K562 (cell line): Measurements from ENCODE around the gene SPHK1. TPM values are rescaled to one million over a fixed set of nuclear protein-coding genes. Genes with fewer than 3 reads are reported as not detected.

Source experiments
- ATAC-seq: fragments of 200-7000 bp; cut with Tn5 transposase; 3 replicates; pipeline ENCODE4 v1.9.1; 2020; ENCODE audit warnings: moderate library complexity
- BruUV-seq: library from RNA; stranded (reverse); fragments of 400-500 nt; replicated peaks from 2 replicates; lab custom pipeline; 2021; lab: Mats Ljungman, UMichigan
- CTCF ChIA-PET: fragments of 300-600 bp; formaldehyde crosslinking; extraction: SDS; loops from one replicate; lab custom pipeline; 2021; ENCODE audit warnings: low intra/inter-chr PET ratio; lab: Yijun Ruan, JAX
- POLR2A ChIA-PET: fragments of 300-600, 350-650 bp; sonication (Branson Sonifier 250); formaldehyde crosslinking; extraction: SDS; loops from one replicate; lab custom pipeline; 2021; ENCODE audit warnings: antibody characterized with exemption, inconsistent platforms; lab: Yijun Ruan, JAX
- DNase-seq, 4 experiments: peaks; one replicate each; pipeline versions ENCODE4 v3.0.0 to v3.0.0-alpha.2; 2011 to 2018; ENCODE audit warnings: low spot score in 3 of 4, mixed read lengths in 3 of 4; ENCODE audit errors: extremely low read depth in 1 of 4
- FAIRE-seq: peaks from 2 replicates; lab custom pipeline; 2011; peaks lifted over from hg19 to GRCh38; lab: Jason Lieb, UNC
- H2AFZ ChIP-seq: 2 replicates; pipeline ENCODE4 v1.6.0; 2011; ENCODE audit warnings: low read depth, low read length, control low read depth, inconsistent platforms
- H3K27ac ChIP-seq: fragments of 200-600 bp; 3 replicates; pipeline ENCODE4 v1.8.0; 2011; ENCODE audit warnings: low read depth, mild to moderate bottlenecking, control low read depth, inconsistent platforms, low read length, moderate library complexity, mixed read lengths; ENCODE audit errors: extremely low read depth
- H3K27me3 ChIP-seq, 2 experiments: fragments of 300-600 bp in 1 of 2; 2 replicates in 1 of 2; 3 replicates in 1 of 2; pipeline versions ENCODE4 v1.6.0 to v1.8.0; 2011; ENCODE audit warnings: inconsistent platforms in 2 of 2, low read length in 2 of 2, mild to moderate bottlenecking in 1 of 2, mixed read lengths in 1 of 2, moderate library complexity in 1 of 2; ENCODE audit not compliant: control insufficient read depth in 2 of 2, insufficient read depth in 2 of 2
- H3K36me3 ChIP-seq: fragments of 300-600 bp; 3 replicates; pipeline ENCODE4 v1.8.0; 2011; ENCODE audit warnings: mild to moderate bottlenecking, low read length, inconsistent platforms; ENCODE audit not compliant: control insufficient read depth, insufficient read depth
- H3K4me1 ChIP-seq, 2 experiments: fragments of 200-600 bp in 1 of 2; replicated peaks in 1 of 2; 2 replicates in 1 of 2; 3 replicates in 1 of 2; pipeline versions ENCODE4 v1.5.1 to v1.8.0; 2011; ENCODE audit warnings: inconsistent platforms in 2 of 2, low read length in 2 of 2, mild to moderate bottlenecking in 1 of 2, mixed read lengths in 1 of 2, moderate library complexity in 1 of 2; ENCODE audit not compliant: control insufficient read depth in 2 of 2, insufficient read depth in 2 of 2
- H3K4me2 ChIP-seq: 2 replicates; pipeline ENCODE4 v1.6.1; 2011; ENCODE audit warnings: low read length, control low read depth, inconsistent platforms, mixed read lengths; ENCODE audit not compliant: insufficient read depth
- H3K4me3 ChIP-seq: fragments of 200-600 bp; sonication (generic), shearing (Covaris generic); 2 replicates; pipeline ENCODE4 v1.5.1; 2016; ENCODE audit warnings: control low read depth, inconsistent platforms
- H3K79me2 ChIP-seq: fragments of 200-600 bp; 3 replicates; pipeline ENCODE4 v1.8.0; 2011; ENCODE audit warnings: low read length, inconsistent platforms; ENCODE audit not compliant: control insufficient read depth, insufficient read depth
- H3K9ac ChIP-seq, 2 experiments: 2 replicates each; pipeline versions ENCODE4 v1.6.0 to v1.6.1; 2011; ENCODE audit warnings: low read depth in 2 of 2, low read length in 2 of 2, control low read depth in 1 of 2, inconsistent platforms in 1 of 2, mild to moderate bottlenecking in 1 of 2, mixed read lengths in 1 of 2; ENCODE audit not compliant: insufficient read depth in 1 of 2
- H3K9me1 ChIP-seq: one replicate; pipeline ENCODE4 v1.6.0; 2011; ENCODE audit warnings: inconsistent platforms, mild to moderate bottlenecking, low read length, moderate library complexity; ENCODE audit not compliant: control insufficient read depth, insufficient read depth
- H3K9me3 ChIP-seq: replicated peaks from 2 replicates; pipeline ENCODE4 v1.5.1; 2011; ENCODE audit warnings: low read depth, low read length, inconsistent platforms; ENCODE audit not compliant: control insufficient read depth, insufficient read depth
- H4K20me1 ChIP-seq: replicated peaks from 2 replicates; pipeline ENCODE4 v1.6.1; 2011; ENCODE audit warnings: low read length, inconsistent platforms, mixed read lengths; ENCODE audit not compliant: control insufficient read depth, insufficient read depth
- BRCA1 ChIP-seq, 2 experiments: fragments of 450-650 bp in 1 of 2; sonication (generic) in 1 of 2; formaldehyde crosslinking in 1 of 2; IDR thresholded peaks; 2 replicates each; pipeline versions ENCODE4 v1.5.0 to v1.6.1; 2017 to 2020; ENCODE audit warnings: mild to moderate bottlenecking in 1 of 2, missing genetic modification reagents in 1 of 2
- CBFA2T2 ChIP-seq: fragments of 450-650 bp; conservative IDR thresholded peaks from 2 replicates; pipeline ENCODE4 v1.6.1; 2017; ENCODE audit warnings: mild to moderate bottlenecking
- DPF2 ChIP-seq: fragments of 450-650 bp; IDR thresholded peaks from 2 replicates; pipeline ENCODE4 v1.6.1; 2016
- HMG20B ChIP-seq: fragments of 250-450 bp; sonication (Bioruptor Pico); IDR thresholded peaks from 2 replicates; pipeline ENCODE4 v1.5.0; 2021; ENCODE audit warnings: mild to moderate bottlenecking
- IRF2 ChIP-seq: sonication (generic); formaldehyde crosslinking; IDR thresholded peaks from 2 replicates; pipeline ENCODE4 v1.8.1; 2022; ENCODE audit warnings: mild to moderate bottlenecking, missing genetic modification reagents
- KDM2B ChIP-seq: fragments of 250-450 bp; sonication (Bioruptor Pico); IDR thresholded peaks from 2 replicates; pipeline ENCODE4 v1.8.0; 2021; ENCODE audit warnings: mild to moderate bottlenecking, moderate library complexity
- MYNN ChIP-seq, 2 experiments: sonication (generic); formaldehyde crosslinking in 1 of 2; IDR thresholded peaks; 2 replicates each; pipeline versions ENCODE4 v1.5.0 to v1.6.1; 2016 to 2020; ENCODE audit warnings: antibody characterized with exemption in 1 of 2, missing genetic modification reagents in 1 of 2
- POLR2AphosphoS5 ChIP-seq: IDR thresholded peaks from 2 replicates; pipeline ENCODE4 v1.6.1; 2011; ENCODE audit warnings: mild to moderate bottlenecking, low read depth, low read length, moderate library complexity; ENCODE audit not compliant: control insufficient read depth, insufficient read depth
- SMC3 ChIP-seq: conservative IDR thresholded peaks from 2 replicates; pipeline ENCODE4 v1.6.1; 2011; ENCODE audit warnings: low read depth, low read length, improper control_type of control experiment; ENCODE audit not compliant: insufficient read depth
- TARDBP ChIP-seq: fragments of 450-650 bp; IDR thresholded peaks from 2 replicates; pipeline ENCODE4 v1.6.1; 2016
- WGBS: fragments of 100-300 bp; shearing (Covaris generic); methylation state at CpG from one replicate; pipeline ENCODE4 v1.1.6; 2016; ENCODE audit warnings: low coverage, mixed read lengths; ENCODE audit not compliant: insufficient coverage; ENCODE audit errors: missing lambda C conversion rate; 5-methylcytosine and 5-hydroxymethylcytosine counted together
- in situ Hi-C: fragments of 300-500 bp; cut with MboI; formaldehyde crosslinking; loops from 4 replicates; pipeline ENCODE4 v1.15.0; 2018; ENCODE audit warnings: inconsistent platforms, mixed read lengths
- intact Hi-C: fragments of 100-400 bp; cut with micrococcal nuclease; formaldehyde crosslinking; loops from 2 replicates; pipeline ENCODE4 v1.14.2; 2022
- polyA plus RNA-seq, 8 experiments: library from polyadenylated mRNA; depleted of rRNA in 4 of 8; stranded (reverse) in 5 of 8; unstranded in 3 of 8; fragments of >200 nt; fragmentation: Nextera tagmentation in 2 of 8; fragmentation: Illumina TruSeq in 1 of 8; extraction: Ambion mirVana in 2 of 8; extraction: Trizol in 1 of 8; gene quantifications; 2 replicates each; pipeline versions ENCODE4 v1.2.1 to v1.2.3, GENCODE V29; 2011 to 2014; ENCODE audit warnings: inconsistent platforms in 1 of 8, missing spikeins in 1 of 8
- total RNA-seq, 7 experiments: library from RNA; depleted of rRNA in 6 of 7; stranded (reverse); fragments of >200 nt in 6 of 7; fragmentation: Illumina TruSeq in 2 of 7; extraction: Trizol in 2 of 7; gene quantifications; 2 replicates each; pipeline versions ENCODE4 v1.2.1 to v1.2.3, GENCODE V29; 2011 to 2021; ENCODE audit warnings: low replicate concordance in 1 of 7
- TF ChIP-seq, protein P1 (sequence below): fragments of 450-650 bp; formaldehyde crosslinking; IDR thresholded peaks from 2 replicates; pipeline ENCODE4 v1.4.0; 2020; ENCODE audit warnings: mild to moderate bottlenecking, moderate library complexity
- TF ChIP-seq, protein P2 (sequence below): IDR thresholded peaks from 3 replicates; pipeline ENCODE4 v1.6.1; 2011; ENCODE audit warnings: borderline replicate concordance, mild to moderate bottlenecking; ENCODE audit not compliant: insufficient read length, insufficient read depth
- TF ChIP-seq, protein P3 (sequence below): fragments of 450-650 bp; IDR thresholded peaks from 2 replicates; pipeline ENCODE4 v1.6.1; 2014; ENCODE audit warnings: low read depth, mild to moderate bottlenecking, moderate library complexity, borderline replicate concordance
- TF ChIP-seq, protein P4 (sequence below): fragments of 450-650 bp; IDR thresholded peaks from 2 replicates; pipeline ENCODE4 v1.7.1; 2018; ENCODE audit warnings: mild to moderate bottlenecking, low read depth; ENCODE audit not compliant: partially characterized antibody

SPHK1 gene
- total and polyA plus RNA-seq, 9 of the 15 experiments (the other 6 are each of a cell fraction or from before 2014, with no cell fraction given): 0.21 to 60.3 (median 14.5) TPM

DNA sequence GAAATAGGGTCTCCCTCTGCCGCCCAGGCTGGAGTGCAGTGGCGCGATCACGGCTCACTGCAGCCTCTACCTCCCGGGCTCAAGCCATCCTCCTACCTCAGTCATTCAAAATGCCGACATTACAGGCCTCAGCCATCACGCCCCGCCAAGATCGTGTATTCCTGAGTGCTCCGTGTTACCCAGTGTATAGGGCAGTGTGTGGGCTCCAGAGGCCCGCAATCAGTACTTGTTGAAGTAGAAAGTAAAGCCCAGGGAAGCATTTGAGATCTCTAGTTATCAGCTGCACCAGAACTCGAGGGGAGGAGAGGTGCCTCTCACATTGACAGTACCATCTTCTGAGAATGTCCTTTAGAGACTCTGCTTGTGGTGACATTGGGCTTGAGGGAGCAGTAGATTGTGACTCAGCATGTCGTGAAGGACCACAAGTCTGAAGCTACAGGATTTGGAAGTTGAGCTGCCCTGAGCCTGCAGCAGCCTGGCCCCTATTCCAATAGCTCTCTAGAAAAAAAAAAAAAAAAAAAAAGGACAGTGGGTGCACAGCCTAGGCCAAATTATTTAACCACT lies 29.6 kb upstream of the SPHK1 start:
- Histone ChIP-seq H3K9me3 (no peaks in the 10 kb centered on the region; the same call in 1 of the 2 replicates), H3K9me1 (no peaks in the 10 kb centered on the region), H3K4me2 (peak overlapping the region; percentile 90), H3K4me3 (peak overlapping the region; percentile 23; the same call in 1 of the 2 replicates), H3K27ac (peak overlapping the region; percentile 100), H3K79me2 (peaks cover 22% of the 10 kb centered on the region), H2AFZ (peak overlapping the region; percentile 79), H3K36me3 (no peaks in the 10 kb centered on the region; the same call in 2 of the 3 replicates), H3K27me3 (no peaks in the 10 kb centered on the region), H4K20me1 (no peaks in the 10 kb centered on the region), H3K4me1 (peaks cover 18 to 39% of the 10 kb centered on the region in 2 experiments; a peak in 4 of 5 replicates), H3K9ac (peak overlapping the region in 1 of 2 experiments; percentile 62; a peak in 1 of 4 replicates)
- 1% methylated on average over 13 of the region's 13 CpGs for WGBS
- ATAC-seq: peak; percentile 74
- in situ Hi-C loops: no loop called here
- ChIA-PET POLR2A (interaction anchor here (0.8 to 2.8 kb wide), 13 partner anchors 8 to 578 kb away, joined by 3 to 17 read pairs (median 4); partner anchors contain the start of gene SPHK1), CTCF (no interaction called here)
- peak; percentile 68 to 96 (median 79) for DNase-seq
- intact Hi-C loops: loop anchor here (2.0 kb wide), 1 partner anchor 30 kb away; the partner anchor contains the start of gene SPHK1
- peak; percentile 99 for FAIRE-seq
- no TSS peak for BruUV-seq
- no peak for TF ChIP-seq IRF2 (CRISPR knock-in tag)
- TF ChIP-seq POLR2AphosphoS5: peak; percentile 82
- no peak for TF ChIP-seq SMC3
- TF ChIP-seq, protein P1, sequence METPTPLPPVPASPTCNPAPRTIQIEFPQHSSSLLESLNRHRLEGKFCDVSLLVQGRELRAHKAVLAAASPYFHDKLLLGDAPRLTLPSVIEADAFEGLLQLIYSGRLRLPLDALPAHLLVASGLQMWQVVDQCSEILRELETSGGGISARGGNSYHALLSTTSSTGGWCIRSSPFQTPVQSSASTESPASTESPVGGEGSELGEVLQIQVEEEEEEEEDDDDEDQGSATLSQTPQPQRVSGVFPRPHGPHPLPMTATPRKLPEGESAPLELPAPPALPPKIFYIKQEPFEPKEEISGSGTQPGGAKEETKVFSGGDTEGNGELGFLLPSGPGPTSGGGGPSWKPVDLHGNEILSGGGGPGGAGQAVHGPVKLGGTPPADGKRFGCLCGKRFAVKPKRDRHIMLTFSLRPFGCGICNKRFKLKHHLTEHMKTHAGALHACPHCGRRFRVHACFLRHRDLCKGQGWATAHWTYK (CRISPR knock-in tag): 0 out of 2 replicates have a peak, but pooled peaks have one; percentile 25
- TF ChIP-seq KDM2B (CRISPR knock-in tag): peak; percentile 25; the same call in 1 of the 2 replicates
- peak; percentile 92 for TF ChIP-seq DPF2
- TF ChIP-seq, protein P2, sequence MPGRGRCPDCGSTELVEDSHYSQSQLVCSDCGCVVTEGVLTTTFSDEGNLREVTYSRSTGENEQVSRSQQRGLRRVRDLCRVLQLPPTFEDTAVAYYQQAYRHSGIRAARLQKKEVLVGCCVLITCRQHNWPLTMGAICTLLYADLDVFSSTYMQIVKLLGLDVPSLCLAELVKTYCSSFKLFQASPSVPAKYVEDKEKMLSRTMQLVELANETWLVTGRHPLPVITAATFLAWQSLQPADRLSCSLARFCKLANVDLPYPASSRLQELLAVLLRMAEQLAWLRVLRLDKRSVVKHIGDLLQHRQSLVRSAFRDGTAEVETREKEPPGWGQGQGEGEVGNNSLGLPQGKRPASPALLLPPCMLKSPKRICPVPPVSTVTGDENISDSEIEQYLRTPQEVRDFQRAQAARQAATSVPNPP: no peak
- TF ChIP-seq, protein P3, sequence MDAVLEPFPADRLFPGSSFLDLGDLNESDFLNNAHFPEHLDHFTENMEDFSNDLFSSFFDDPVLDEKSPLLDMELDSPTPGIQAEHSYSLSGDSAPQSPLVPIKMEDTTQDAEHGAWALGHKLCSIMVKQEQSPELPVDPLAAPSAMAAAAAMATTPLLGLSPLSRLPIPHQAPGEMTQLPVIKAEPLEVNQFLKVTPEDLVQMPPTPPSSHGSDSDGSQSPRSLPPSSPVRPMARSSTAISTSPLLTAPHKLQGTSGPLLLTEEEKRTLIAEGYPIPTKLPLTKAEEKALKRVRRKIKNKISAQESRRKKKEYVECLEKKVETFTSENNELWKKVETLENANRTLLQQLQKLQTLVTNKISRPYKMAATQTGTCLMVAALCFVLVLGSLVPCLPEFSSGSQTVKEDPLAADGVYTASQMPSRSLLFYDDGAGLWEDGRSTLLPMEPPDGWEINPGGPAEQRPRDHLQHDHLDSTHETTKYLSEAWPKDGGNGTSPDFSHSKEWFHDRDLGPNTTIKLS: no peak
- TF ChIP-seq BRCA1 (IDR thresholded peaks at IDR 0.05): no peak
- TF ChIP-seq BRCA1 (CRISPR knock-in tag; IDR thresholded peaks at IDR 0.05): no peak
- TF ChIP-seq, protein P4, sequence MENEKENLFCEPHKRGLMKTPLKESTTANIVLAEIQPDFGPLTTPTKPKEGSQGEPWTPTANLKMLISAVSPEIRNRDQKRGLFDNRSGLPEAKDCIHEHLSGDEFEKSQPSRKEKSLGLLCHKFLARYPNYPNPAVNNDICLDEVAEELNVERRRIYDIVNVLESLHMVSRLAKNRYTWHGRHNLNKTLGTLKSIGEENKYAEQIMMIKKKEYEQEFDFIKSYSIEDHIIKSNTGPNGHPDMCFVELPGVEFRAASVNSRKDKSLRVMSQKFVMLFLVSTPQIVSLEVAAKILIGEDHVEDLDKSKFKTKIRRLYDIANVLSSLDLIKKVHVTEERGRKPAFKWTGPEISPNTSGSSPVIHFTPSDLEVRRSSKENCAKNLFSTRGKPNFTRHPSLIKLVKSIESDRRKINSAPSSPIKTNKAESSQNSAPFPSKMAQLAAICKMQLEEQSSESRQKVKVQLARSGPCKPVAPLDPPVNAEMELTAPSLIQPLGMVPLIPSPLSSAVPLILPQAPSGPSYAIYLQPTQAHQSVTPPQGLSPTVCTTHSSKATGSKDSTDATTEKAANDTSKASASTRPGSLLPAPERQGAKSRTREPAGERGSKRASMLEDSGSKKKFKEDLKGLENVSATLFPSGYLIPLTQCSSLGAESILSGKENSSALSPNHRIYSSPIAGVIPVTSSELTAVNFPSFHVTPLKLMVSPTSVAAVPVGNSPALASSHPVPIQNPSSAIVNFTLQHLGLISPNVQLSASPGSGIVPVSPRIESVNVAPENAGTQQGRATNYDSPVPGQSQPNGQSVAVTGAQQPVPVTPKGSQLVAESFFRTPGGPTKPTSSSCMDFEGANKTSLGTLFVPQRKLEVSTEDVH: no peak
- TF ChIP-seq CBFA2T2: peak; percentile 88
- TF ChIP-seq TARDBP: no peak
- no peak for TF ChIP-seq HMG20B (CRISPR knock-in tag)
- peak; percentile 85 for TF ChIP-seq MYNN (IDR thresholded peaks at IDR 0.05)
- no peak for TF ChIP-seq MYNN (CRISPR knock-in tag; IDR thresholded peaks at IDR 0.05)
